ENCODE results near the gene GDF7. TPM values are rescaled to one million over a fixed set of nuclear protein-coding genes. Genes with fewer than 3 reads are reported as not detected.
"Not testable (repeated sequence)": the region's sequence is repeated elsewhere in the genome, so short reads cannot be mapped to it uniquely, and the experiment has no call there.

GDF7 gene
- polyA plus RNA-seq, 10 donors: 0.25 to 1.6 (median 1.3) TPM

GRCh38 chr2:20696366-20696765 is 29.4 kb downstream of the GDF7 start:
- no peak for DNase-seq

GRCh38 chr2:20697322-20697934 is 30.5 kb downstream of the GDF7 start:
- no peak for DNase-seq

- no peak for DNase-seq
Observed at GRCh38 chr2:20698916-20699613, 32.1 kb downstream of the GDF7 start.

GRCh38 chr2:20702563-20702962 is 35.6 kb downstream of the GDF7 start:
- DNase-seq: no peak

- DNase-seq: no peak
Observed at GRCh38 chr2:20704886-20705285, 37.9 kb downstream of the GDF7 start.

- DNase-seq: no peak
Observed at GRCh38 chr2:20706217-20706616, 39.3 kb downstream of the GDF7 start.

GRCh38 chr2:20706786-20707185 is 39.8 kb downstream of the GDF7 start:
- no peak for DNase-seq

GRCh38 chr2:20707601-20708000 is 40.7 kb downstream of the GDF7 start:
- DNase-seq: no peak

GRCh38 chr2:20711641-20712040 is 44.7 kb downstream of the GDF7 start:
- not testable (repeated sequence) for DNase-seq

GRCh38 chr2:20713585-20713984 is 46.6 kb downstream of the GDF7 start:
- DNase-seq: not testable (repeated sequence)

- DNase-seq: not testable (repeated sequence)
Observed at GRCh38 chr2:20714412-20714811, 47.5 kb downstream of the GDF7 start.

- DNase-seq: not testable (repeated sequence)
Observed at GRCh38 chr2:20716164-20716563, 49.2 kb downstream of the GDF7 start.

GRCh38 chr2:20717641-20718040 is 50.7 kb downstream of the GDF7 start:
- DNase-seq: no peak

GRCh38 chr2:20722592-20723240 is 55.8 kb downstream of the GDF7 start:
- no peak for DNase-seq

GRCh38 chr2:20723543-20723942 is 56.6 kb downstream of the GDF7 start:
- peak in 1 of 3 donors; percentile 12 for DNase-seq

GRCh38 chr2:20724500-20725053 is 57.6 kb downstream of the GDF7 start:
- no peak for DNase-seq

GRCh38 chr2:20725782-20726181 is 58.8 kb downstream of the GDF7 start:
- DNase-seq: no peak

- no peak for DNase-seq
Observed at GRCh38 chr2:20726913-20727312, 60.0 kb downstream of the GDF7 start.

GRCh38 chr2:20728114-20728758 is 61.3 kb downstream of the GDF7 start:
- DNase-seq: peak in 1 of 3 donors; percentile 5
